ENCODE measurements around the gene CLCA1. TPM values are rescaled to one million over a fixed set of nuclear protein-coding genes. Genes with fewer than 3 reads are reported as not detected.

CLCA1 gene
- total RNA-seq, 4 donors from 2014 or later: not detected

GRCh38 chr1:86429122-86429725 lies 39.5 kb upstream of the CLCA1 start:
- peaks cover 42% of the 10 kb centered on the region for H3K4me1 ChIP-seq
- H3K36me3 ChIP-seq: no peaks in the 10 kb centered on the region
- no peaks in the 10 kb centered on the region for H3K27me3 ChIP-seq
- no peaks in the 10 kb centered on the region for H3K9me3 ChIP-seq
- no peak for TF ChIP-seq POLR2A (IDR thresholded peaks at IDR 0.05)
- TF ChIP-seq EP300 (IDR thresholded peaks at IDR 0.05): no peak
- no peak for TF ChIP-seq CTCF (IDR thresholded peaks at IDR 0.05)
- DNase-seq (ENCODE audit: low spot score in 2 of 2): no peak
- 61% methylated on average over 7 of the region's 7 CpGs for WGBS
- H3K4me3 ChIP-seq: no peak overlapping the region
- peak overlapping the region; percentile 92 for H3K27ac ChIP-seq

- H3K4me3 ChIP-seq: no peak overlapping the region
- 2% methylated on average over 3 of the region's 3 CpGs for WGBS
Observed at GRCh38 chr1:86429835-86430234, 38.9 kb upstream of the CLCA1 start.

GRCh38 chr1:86430376-86430775 lies 38.4 kb upstream of the CLCA1 start:
- Histone ChIP-seq H3K36me3 (no peaks in the 10 kb centered on the region), H3K27me3 (no peaks in the 10 kb centered on the region), H3K27ac (peak overlapping the region; percentile 92), H3K4me3 (no peak overlapping the region), H3K9me3 (no peaks in the 10 kb centered on the region), H3K4me1 (peaks cover 38% of the 10 kb centered on the region)
- no peak for DNase-seq (ENCODE audit: low spot score in 2 of 2)
- no peak for TF ChIP-seq EP300 (IDR thresholded peaks at IDR 0.05)
- TF ChIP-seq POLR2AphosphoS5 (IDR thresholded peaks at IDR 0.05): no peak
- TF ChIP-seq CTCF (IDR thresholded peaks at IDR 0.05): no peak
- no peak for TF ChIP-seq POLR2A (IDR thresholded peaks at IDR 0.05)

More at GRCh38 chr1:86429835-86430234, 38.9 kb upstream of the CLCA1 start:
- no peaks in the 10 kb centered on the region for H3K9me3 ChIP-seq
- H3K4me1 ChIP-seq: peaks cover 39% of the 10 kb centered on the region
- peak in 1 of 2 donors; percentile 75 for DNase-seq (ENCODE audit: low spot score in 2 of 2)
- no peaks in the 10 kb centered on the region for H3K27me3 ChIP-seq
- TF ChIP-seq POLR2A (IDR thresholded peaks at IDR 0.05) (no peak), POLR2AphosphoS5 (IDR thresholded peaks at IDR 0.05) (peak in 2 of 3 donors; percentile 81 to 83)
- H3K36me3 ChIP-seq: no peaks in the 10 kb centered on the region
- peak overlapping the region; percentile 92 for H3K27ac ChIP-seq

DNA sequence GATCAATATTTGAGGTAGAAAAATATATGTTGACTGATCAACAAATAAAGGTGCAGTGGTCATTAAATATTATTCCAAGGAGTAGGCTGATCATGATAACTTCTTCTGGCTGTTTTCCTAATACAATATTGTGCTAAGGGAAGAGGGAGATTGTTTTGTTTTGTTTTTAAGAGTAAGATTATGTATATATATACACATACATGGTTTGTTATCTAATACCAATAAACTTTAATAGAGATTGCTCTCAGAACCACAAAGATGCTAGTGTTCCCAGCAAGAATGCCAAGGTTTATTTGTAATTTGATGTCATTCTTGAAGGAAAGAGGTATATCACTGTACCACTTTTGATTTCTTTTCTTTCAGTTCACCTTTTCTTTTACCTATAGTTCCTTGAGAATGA lies 34.7 kb upstream of the CLCA1 start:
- H3K4me1 ChIP-seq: peaks cover 20% of the 10 kb centered on the region
- H3K4me3 ChIP-seq: no peak overlapping the region
- TF ChIP-seq EP300 (IDR thresholded peaks at IDR 0.05): no peak
- no peaks in the 10 kb centered on the region for H3K9me3 ChIP-seq
- no peak for DNase-seq (ENCODE audit: low spot score in 2 of 2)
- H3K36me3 ChIP-seq: no peaks in the 10 kb centered on the region
- H3K27ac ChIP-seq: no peak overlapping the region
- H3K27me3 ChIP-seq: no peaks in the 10 kb centered on the region

GRCh38 chr1:86435327-86435726 lies 33.4 kb upstream of the CLCA1 start:
- no peak overlapping the region for H3K27ac ChIP-seq
- TF ChIP-seq POLR2A (IDR thresholded peaks at IDR 0.05) (no peak), CTCF (IDR thresholded peaks at IDR 0.05) (no peak), POLR2AphosphoS5 (IDR thresholded peaks at IDR 0.05) (no peak), EP300 (IDR thresholded peaks at IDR 0.05) (no peak)
- H3K9me3 ChIP-seq: no peaks in the 10 kb centered on the region
- no peaks in the 10 kb centered on the region for H3K27me3 ChIP-seq
- no peak for DNase-seq (ENCODE audit: low spot score in 2 of 2)
- H3K36me3 ChIP-seq: no peaks in the 10 kb centered on the region
- H3K4me3 ChIP-seq: no peak overlapping the region
- peaks cover 7% of the 10 kb centered on the region for H3K4me1 ChIP-seq
- 94% methylated on average over 2 of the region's 2 CpGs for WGBS

- 89% methylated on average over 2 of the region's 2 CpGs for WGBS
Observed at GRCh38 chr1:86436041-86436440, 32.7 kb upstream of the CLCA1 start.

More at GRCh38 chr1:86436041-86436440, 32.7 kb upstream of the CLCA1 start:
- no peak for DNase-seq (ENCODE audit: low spot score in 2 of 2)
- H3K4me3 ChIP-seq: no peak overlapping the region
- H3K9me3 ChIP-seq: no peaks in the 10 kb centered on the region
- peaks cover under 1% of the 10 kb centered on the region for H3K4me1 ChIP-seq
- H3K36me3 ChIP-seq: no peaks in the 10 kb centered on the region
- no peaks in the 10 kb centered on the region for H3K27me3 ChIP-seq
- no peak for TF ChIP-seq POLR2AphosphoS5 (IDR thresholded peaks at IDR 0.05)
- no peak for TF ChIP-seq CTCF (IDR thresholded peaks at IDR 0.05)
- TF ChIP-seq EP300 (IDR thresholded peaks at IDR 0.05): no peak
- no peak for TF ChIP-seq POLR2A (IDR thresholded peaks at IDR 0.05)
- H3K27ac ChIP-seq: no peak overlapping the region
